Left lung (tissue), 10 donors: ENCODE results near the gene DPYD. TPM values are rescaled to one million over a fixed set of nuclear protein-coding genes. Genes with fewer than 3 reads are reported as not detected.
A peak's percentile ranks its signal among the peaks of the same experiment; 100 is the strongest.

Experiments
- ATAC-seq: fragments of 200-7000 bp; cut with Tn5 transposase; one replicate; pipeline ENCODE4 v1.9.1; 2020; ENCODE audit warnings: moderate library complexity
- DNase-seq, 4 donors: peaks; one replicate each; pipeline ENCODE4 v3.0.0-alpha.2; 2013 to 2020
- H3K27ac ChIP-seq, 2 donors: fragments of 200-600 bp; sonication (generic) in 1 of 2; one replicate each; pipeline versions ENCODE4 v1.5.0 to v1.8.0; 2020 to 2021
- H3K27me3 ChIP-seq, 2 donors: fragments of 200-600 bp; sonication (generic) in 1 of 2; one replicate each; pipeline versions ENCODE4 v1.5.0 to v1.8.0; 2020 to 2021
- H3K36me3 ChIP-seq, 2 donors: fragments of 200-600 bp; sonication (generic) in 1 of 2; one replicate each; pipeline versions ENCODE4 v1.5.0 to v1.8.0; 2020 to 2021
- H3K4me1 ChIP-seq, 2 donors: fragments of 200-600 bp; one replicate each; pipeline ENCODE4 v1.8.0; 2021
- H3K4me3 ChIP-seq, 2 donors: fragments of 200-600 bp; sonication (generic) in 1 of 2; one replicate each; pipeline versions ENCODE4 v1.5.0 to v1.8.0; 2020 to 2021; ENCODE audit warnings: mild to moderate bottlenecking in 1 of 2
- H3K9me3 ChIP-seq, 2 donors: fragments of 200-600 bp; sonication (generic) in 1 of 2; one replicate each; pipeline versions ENCODE4 v1.5.0 to v1.8.0; 2020 to 2021
- intact Hi-C, 2 donors: fragments of 100-400 bp; cut with DNase I; formaldehyde crosslinking; loops; one replicate each; pipeline versions ENCODE4 v1.11.2 to v1.14.2; 2022
- polyA plus RNA-seq, 6 donors: library from polyadenylated mRNA; unstranded; fragments of 120-200 nt; gene quantifications; one replicate each; pipeline ENCODE4 v1.2.1, GENCODE V29; 2013; ENCODE audit not compliant: insufficient read length in 6 of 6
- total RNA-seq, 2 donors: library from RNA; stranded (reverse); fragmentation: NEBNext Ultra II Directional; extraction: Animal tissue kit (Norgen Biotek cat#: 25700); gene quantifications; one replicate each; pipeline ENCODE4 v1.2.1, GENCODE V29; 2021
- TF ChIP-seq, protein P1 (sequence below), 2 donors: fragments of 200-600 bp; sonication (generic) in 1 of 2; IDR thresholded peaks; one replicate each; pipeline versions ENCODE4 v1.5.0 to v1.8.0; 2021; ENCODE audit warnings: antibody characterized with exemption in 2 of 2
- donor health status: DM: no; HTN: yes; CAD: no.
- donor health status: DM: no; HTN: no; CAD: no.

Gene DPYD
- total and polyA plus RNA-seq, 8 donors = 21.4 to 106 (median 26.1) TPM

GRCh38 chr1:97063532-97063931, 857.3 kb downstream of the DPYD start:
- Histone ChIP-seq H3K27ac (no peak overlapping the region), H3K4me1 (no peaks in the 10 kb centered on the region), H3K9me3 (peaks cover 0 to 27% of the 10 kb centered on the region in 2 donors), H3K27me3 (no peaks in the 10 kb centered on the region), H3K4me3 (no peak overlapping the region), H3K36me3 (no peaks in the 10 kb centered on the region)
- ATAC-seq (peak; percentile 63), DNase-seq (no peak)
- intact Hi-C loops = no loop called here
- TF ChIP-seq, protein P1, sequence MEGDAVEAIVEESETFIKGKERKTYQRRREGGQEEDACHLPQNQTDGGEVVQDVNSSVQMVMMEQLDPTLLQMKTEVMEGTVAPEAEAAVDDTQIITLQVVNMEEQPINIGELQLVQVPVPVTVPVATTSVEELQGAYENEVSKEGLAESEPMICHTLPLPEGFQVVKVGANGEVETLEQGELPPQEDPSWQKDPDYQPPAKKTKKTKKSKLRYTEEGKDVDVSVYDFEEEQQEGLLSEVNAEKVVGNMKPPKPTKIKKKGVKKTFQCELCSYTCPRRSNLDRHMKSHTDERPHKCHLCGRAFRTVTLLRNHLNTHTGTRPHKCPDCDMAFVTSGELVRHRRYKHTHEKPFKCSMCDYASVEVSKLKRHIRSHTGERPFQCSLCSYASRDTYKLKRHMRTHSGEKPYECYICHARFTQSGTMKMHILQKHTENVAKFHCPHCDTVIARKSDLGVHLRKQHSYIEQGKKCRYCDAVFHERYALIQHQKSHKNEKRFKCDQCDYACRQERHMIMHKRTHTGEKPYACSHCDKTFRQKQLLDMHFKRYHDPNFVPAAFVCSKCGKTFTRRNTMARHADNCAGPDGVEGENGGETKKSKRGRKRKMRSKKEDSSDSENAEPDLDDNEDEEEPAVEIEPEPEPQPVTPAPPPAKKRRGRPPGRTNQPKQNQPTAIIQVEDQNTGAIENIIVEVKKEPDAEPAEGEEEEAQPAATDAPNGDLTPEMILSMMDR (IDR thresholded peaks at IDR 0.05) = no peak

- Histone ChIP-seq H3K36me3 (no peaks in the 10 kb centered on the region), H3K4me1 (no peaks in the 10 kb centered on the region), H3K27ac (no peak overlapping the region), H3K27me3 (no peaks in the 10 kb centered on the region), H3K9me3 (peaks cover 0 to 34% of the 10 kb centered on the region in 2 donors), H3K4me3 (no peak overlapping the region)
- no peak for ATAC-seq
- TF ChIP-seq, protein P1 (IDR thresholded peaks at IDR 0.05) = no peak
- DNase-seq = no peak
- intact Hi-C loops = no loop called here
Measured at GRCh38 chr1:97061604-97062003, 859.2 kb downstream of the DPYD start.

DNA sequence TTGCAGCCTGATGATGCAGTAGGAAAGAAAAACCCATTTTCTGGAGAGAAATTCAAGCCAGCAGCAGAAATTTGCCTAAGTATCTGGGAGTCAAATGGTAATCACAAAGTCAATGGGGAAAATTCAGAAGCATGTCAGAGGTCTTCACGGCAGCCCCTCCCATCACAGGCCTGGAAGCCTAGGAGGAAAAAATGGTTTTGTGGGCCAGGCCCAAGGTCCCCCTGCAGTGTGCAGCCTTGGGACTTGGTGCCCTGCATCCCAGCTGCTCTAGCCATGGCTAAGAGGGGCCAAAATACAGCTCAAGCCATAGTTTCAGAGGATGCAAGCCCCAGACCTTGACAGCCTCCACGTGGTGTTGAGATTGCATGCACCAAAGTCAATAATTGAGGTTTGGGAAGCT, 864.4 kb downstream of the DPYD start:
- no peaks in the 10 kb centered on the region for H3K4me1 ChIP-seq
- H3K4me3 ChIP-seq = no peak overlapping the region
- H3K27me3 ChIP-seq = no peaks in the 10 kb centered on the region
- H3K9me3 ChIP-seq = peaks cover 0 to 25% of the 10 kb centered on the region in 2 donors
- DNase-seq (no peak), ATAC-seq (no peak)
- no peaks in the 10 kb centered on the region for H3K36me3 ChIP-seq
- TF ChIP-seq, protein P1 (IDR thresholded peaks at IDR 0.05) = no peak
- H3K27ac ChIP-seq = no peak overlapping the region
- intact Hi-C loops = no loop called here

- no peak overlapping the region for H3K4me3 ChIP-seq
- no peaks in the 10 kb centered on the region for H3K36me3 ChIP-seq
- DNase-seq (no peak), ATAC-seq (no peak)
- H3K27me3 ChIP-seq = no peaks in the 10 kb centered on the region
- H3K27ac ChIP-seq = no peak overlapping the region
- intact Hi-C loops = no loop called here
- no peaks in the 10 kb centered on the region for H3K4me1 ChIP-seq
- TF ChIP-seq, protein P1 (IDR thresholded peaks at IDR 0.05) = no peak
- peaks cover 0 to 20% of the 10 kb centered on the region in 2 donors for H3K9me3 ChIP-seq
Measured at GRCh38 chr1:97053268-97053667, 867.6 kb downstream of the DPYD start.

DNA sequence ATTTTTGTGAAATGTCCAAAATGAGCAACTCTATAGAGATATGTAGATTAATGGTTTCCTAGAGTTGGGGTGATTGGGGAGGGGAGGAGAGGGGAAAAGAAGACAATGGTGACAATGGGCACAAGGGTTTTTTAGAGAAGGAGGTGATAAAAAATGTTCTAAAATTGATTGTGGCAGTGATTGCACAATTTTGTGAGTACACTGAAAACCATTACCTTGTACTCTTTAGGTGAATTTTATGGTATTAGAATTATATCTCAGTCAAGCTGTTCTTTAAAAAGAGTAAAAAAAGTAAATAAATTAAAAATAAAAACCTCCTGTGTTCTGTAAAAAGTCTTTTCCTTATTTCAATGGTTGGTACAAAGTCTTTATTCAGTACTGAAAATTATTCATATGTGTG, 869.0 kb downstream of the DPYD start:
- H3K36me3 ChIP-seq = no peaks in the 10 kb centered on the region
- no peak overlapping the region for H3K4me3 ChIP-seq
- TF ChIP-seq, protein P1 (IDR thresholded peaks at IDR 0.05) = no peak
- DNase-seq = no peak
- intact Hi-C loops = no loop called here
- no peak for ATAC-seq
- peaks cover 0 to 10% of the 10 kb centered on the region in 2 donors for H3K9me3 ChIP-seq
- H3K4me1 ChIP-seq = no peaks in the 10 kb centered on the region
- no peak overlapping the region for H3K27ac ChIP-seq
- H3K27me3 ChIP-seq = no peaks in the 10 kb centered on the region
